Kidney epithelial cell (primary cell): ENCODE measurements around the gene MPG. TPM values are rescaled to one million over a fixed set of nuclear protein-coding genes. Genes with fewer than 3 reads are reported as not detected.
A peak's percentile ranks its signal among the peaks of the same experiment; 100 is the strongest.

Experiments used
- DNase-seq: peaks from one replicate; pipeline ENCODE4 v3.0.0-alpha.2; 2010; ENCODE audit warnings: low read depth
- H3K27me3 ChIP-seq: 2 replicates; pipeline ENCODE4 v1.6.0; 2011; ENCODE audit warnings: low read length; ENCODE audit not compliant: control insufficient read depth, insufficient read depth
- H3K36me3 ChIP-seq: 2 replicates; pipeline ENCODE4 v1.5.1; 2011; ENCODE audit warnings: low read length; ENCODE audit not compliant: control insufficient read depth, insufficient read depth
- H3K4me3 ChIP-seq: 2 replicates; pipeline ENCODE4 v1.5.1; 2011; ENCODE audit warnings: low read depth, mild to moderate bottlenecking, control low read depth, low read length
- total RNA-seq: library from RNA; depleted of rRNA; stranded (reverse); fragments of >200 nt; gene quantifications from 2 replicates; pipeline ENCODE4 v1.2.3, GENCODE V29; 2015
- TF ChIP-seq, protein P1 (sequence below): IDR thresholded peaks from 2 replicates; pipeline ENCODE4 v1.5.1; 2011; ENCODE audit warnings: mild to moderate bottlenecking, moderate library complexity, low read length, control low read depth, inconsistent platforms; ENCODE audit not compliant: insufficient read depth, poor library complexity, severe bottlenecking

MPG gene
- total RNA-seq, 1 donor from 2014 or later = 130 TPM

DNA sequence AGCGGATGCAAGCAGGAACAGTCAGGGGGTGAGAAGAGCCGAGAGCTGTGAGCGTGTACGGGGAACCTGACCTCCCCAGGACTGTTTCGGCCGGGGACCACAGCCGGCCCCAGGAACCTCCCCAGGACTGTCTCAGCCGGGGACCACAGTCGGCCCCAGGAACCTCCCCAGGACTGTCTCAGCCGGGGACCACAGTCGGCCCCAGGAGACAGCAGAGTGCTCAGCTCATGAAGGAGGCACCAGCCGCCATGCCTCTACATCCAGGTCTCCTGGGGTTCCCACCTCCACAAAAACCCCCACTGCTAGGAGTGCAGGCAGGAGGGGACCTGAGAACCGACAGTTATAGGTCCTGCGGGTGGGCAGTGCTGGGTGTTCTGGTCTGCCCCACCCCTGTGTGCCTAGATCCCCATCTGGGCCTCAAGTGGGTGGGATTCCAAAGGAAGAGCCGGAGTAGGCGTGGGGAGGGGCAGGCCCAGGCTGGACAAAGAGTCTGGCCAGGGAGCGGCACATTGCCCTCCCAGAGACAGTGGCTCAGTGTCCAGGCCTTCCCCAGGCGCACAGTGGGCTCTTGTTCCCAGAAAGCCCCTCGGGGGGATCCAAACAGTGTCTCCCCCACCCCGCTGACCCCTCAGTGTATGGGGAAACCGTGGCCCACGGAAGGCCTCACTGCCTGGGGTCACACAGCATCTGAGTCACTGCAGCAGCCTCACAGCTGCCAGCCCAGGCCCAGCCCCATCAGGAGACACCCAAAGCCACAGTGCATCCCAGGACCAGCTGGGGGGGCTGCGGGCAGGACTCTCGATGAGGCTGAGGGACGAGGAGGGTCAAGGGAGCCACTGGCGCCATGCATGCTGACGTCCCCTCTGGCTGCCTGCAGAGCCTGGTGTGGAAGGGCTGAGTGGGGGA, 9.9 kb upstream of the MPG start:
- Histone ChIP-seq H3K36me3 (no peaks in the 10 kb centered on the region), H3K4me3 (no peak overlapping the region), H3K27me3 (no peaks in the 10 kb centered on the region)
- TF ChIP-seq, protein P1, sequence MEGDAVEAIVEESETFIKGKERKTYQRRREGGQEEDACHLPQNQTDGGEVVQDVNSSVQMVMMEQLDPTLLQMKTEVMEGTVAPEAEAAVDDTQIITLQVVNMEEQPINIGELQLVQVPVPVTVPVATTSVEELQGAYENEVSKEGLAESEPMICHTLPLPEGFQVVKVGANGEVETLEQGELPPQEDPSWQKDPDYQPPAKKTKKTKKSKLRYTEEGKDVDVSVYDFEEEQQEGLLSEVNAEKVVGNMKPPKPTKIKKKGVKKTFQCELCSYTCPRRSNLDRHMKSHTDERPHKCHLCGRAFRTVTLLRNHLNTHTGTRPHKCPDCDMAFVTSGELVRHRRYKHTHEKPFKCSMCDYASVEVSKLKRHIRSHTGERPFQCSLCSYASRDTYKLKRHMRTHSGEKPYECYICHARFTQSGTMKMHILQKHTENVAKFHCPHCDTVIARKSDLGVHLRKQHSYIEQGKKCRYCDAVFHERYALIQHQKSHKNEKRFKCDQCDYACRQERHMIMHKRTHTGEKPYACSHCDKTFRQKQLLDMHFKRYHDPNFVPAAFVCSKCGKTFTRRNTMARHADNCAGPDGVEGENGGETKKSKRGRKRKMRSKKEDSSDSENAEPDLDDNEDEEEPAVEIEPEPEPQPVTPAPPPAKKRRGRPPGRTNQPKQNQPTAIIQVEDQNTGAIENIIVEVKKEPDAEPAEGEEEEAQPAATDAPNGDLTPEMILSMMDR = no peak
- DNase-seq = no peak

DNA sequence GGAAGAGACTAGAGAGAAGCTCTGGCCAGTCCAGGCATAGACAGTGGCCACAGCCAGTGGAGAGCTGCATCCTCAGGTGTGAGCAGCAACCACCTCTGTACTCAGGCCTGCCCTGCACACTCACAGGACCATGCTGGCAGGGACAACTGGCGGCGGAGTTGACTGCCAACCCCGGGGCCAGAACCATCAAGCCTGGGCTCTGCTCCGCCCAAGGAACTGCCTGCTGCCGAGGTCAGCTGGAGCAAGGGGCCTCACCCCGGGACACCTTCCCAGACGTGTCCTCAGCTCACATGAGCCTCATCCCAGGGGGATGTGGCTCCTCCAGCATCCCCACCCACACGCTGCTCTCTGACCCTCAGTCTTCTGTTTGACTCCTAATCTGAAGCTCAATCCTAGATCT, 8.8 kb upstream of the MPG start:
- no peak for DNase-seq
- TF ChIP-seq, protein P1 = no peak
- no peak overlapping the region for H3K4me3 ChIP-seq
- H3K36me3 ChIP-seq = no peaks in the 10 kb centered on the region
- H3K27me3 ChIP-seq = no peaks in the 10 kb centered on the region

GRCh38 chr16:71210-71539, 6.8 kb upstream of the MPG start:
- H3K27me3 ChIP-seq = no peaks in the 10 kb centered on the region
- no peaks in the 10 kb centered on the region for H3K36me3 ChIP-seq
- H3K4me3 ChIP-seq = peak overlapping the region; percentile 58
- DNase-seq = no peak
- TF ChIP-seq, protein P1 = no peak

DNA sequence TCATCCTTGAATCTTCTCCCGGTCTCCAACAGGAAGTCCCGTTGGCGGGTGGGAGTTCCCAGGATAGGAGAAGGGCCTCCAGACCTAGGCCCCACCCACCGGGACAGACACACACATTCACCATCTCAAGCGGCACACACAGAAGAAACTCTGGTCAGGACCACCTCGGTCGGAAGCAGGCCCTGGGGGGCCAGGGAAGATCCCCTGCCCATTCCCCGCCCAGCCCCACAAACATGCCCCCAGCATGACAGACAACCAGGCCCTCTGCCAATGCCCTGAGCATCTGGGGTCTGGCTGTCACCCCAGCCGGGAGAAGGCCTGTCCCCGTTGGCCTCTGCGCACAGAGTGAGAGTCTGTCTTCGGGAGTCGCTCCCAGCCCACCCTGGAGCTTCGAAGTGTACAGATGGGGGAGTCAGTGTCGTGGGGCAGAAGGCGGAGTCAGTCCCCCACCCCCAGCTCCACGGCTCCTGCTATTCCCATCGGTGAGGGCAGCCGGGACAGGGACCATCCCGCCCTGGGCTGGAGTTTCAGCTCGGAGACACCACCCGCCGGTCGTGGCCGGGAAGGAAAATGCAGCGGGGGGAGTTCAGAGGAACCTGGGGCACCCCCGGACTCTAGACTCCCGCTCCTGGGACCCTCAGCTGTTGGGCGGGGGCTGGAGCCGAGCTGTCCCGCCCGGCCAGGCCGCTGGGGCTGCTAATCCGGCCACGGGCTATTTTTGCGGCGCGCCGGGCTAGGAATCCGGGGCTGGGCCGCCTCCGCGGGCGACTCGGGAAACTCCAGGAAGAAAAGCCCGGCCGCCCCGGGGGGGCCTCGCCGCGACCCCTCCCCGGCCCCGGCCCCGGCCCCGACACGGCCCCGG, 6.3 kb upstream of the MPG start:
- no peak for DNase-seq
- Histone ChIP-seq H3K4me3 (peak overlapping the region; percentile 58), H3K27me3 (no peaks in the 10 kb centered on the region), H3K36me3 (no peaks in the 10 kb centered on the region)
- TF ChIP-seq, protein P1 = no peak

DNA sequence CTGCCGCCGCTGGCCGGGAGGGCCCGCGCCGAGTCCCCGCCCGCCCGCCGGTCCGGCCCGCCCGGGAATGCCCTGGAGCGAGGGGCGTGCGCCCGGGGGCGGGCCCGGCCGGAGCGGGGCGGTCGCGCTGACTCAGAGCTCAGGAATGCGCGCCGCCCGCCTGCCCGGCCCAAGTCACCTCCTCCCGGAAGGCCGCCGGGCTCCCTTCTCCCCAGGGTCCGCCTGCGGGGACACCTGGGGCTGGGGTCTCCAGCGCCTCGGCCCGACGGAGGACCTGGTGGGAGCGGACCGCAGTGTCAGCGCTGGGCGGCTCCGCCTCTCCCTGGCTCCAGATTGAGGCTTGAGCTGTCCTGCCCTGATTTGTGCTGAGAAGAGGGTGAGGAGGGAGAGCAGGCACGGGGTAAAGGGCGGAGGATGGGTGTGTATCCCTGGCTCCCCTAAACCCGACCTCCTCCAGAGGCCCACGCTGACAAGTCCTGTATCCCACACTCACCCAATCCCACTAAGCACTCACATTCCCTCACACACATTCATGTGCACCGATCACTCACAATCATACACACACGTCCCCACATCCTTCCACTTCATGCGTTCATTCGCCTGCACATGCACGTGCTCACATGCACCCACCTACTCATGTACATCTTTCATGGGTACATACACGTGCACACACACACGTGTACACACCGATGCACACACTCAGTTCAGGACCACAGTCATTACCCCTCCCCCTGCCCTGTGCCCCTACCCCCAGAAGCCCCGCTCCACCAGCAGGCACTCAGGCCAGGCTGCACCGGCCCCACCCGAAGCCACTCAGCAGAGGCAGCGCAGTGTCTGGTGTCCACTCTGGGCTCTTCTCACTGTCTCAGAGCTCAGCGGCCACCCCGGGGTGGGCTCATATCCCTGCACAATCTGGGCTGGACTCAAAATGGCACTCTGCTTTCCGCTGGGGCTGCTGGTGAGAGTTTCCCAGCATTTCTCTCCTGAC, 5.2 kb upstream of the MPG start, which contains the start of gene RHBDF1:
TSS of gene RHBDF1 (minus strand) at position 71 of the 988 bp plus-strand sequence. CDS start 7,616 bp downstream, outside the sequence.
- Histone ChIP-seq H3K27me3 (no peaks in the 10 kb centered on the region), H3K36me3 (no peaks in the 10 kb centered on the region), H3K4me3 (peak within 1 kb of the TSS; percentile 58)
- no peak for DNase-seq
- TF ChIP-seq, protein P1 = no peak
